AML-193 (cell line): ENCODE measurements around the gene CSNK2A3.
"Not testable (repeated sequence)": the region's sequence is repeated elsewhere in the genome, so short reads cannot be mapped to it uniquely, and the experiment has no call there.

Experiments used
- DNase-seq, 2 experiments: peaks; one replicate each; lab custom pipeline; 2025; lab: John Stamatoyannopoulos, UW

The CSNK2A3 gene

GRCh38 chr11:11379661-11380060 is 26.6 kb upstream of the CSNK2A3 start:
- DNase-seq = no peak

DNA sequence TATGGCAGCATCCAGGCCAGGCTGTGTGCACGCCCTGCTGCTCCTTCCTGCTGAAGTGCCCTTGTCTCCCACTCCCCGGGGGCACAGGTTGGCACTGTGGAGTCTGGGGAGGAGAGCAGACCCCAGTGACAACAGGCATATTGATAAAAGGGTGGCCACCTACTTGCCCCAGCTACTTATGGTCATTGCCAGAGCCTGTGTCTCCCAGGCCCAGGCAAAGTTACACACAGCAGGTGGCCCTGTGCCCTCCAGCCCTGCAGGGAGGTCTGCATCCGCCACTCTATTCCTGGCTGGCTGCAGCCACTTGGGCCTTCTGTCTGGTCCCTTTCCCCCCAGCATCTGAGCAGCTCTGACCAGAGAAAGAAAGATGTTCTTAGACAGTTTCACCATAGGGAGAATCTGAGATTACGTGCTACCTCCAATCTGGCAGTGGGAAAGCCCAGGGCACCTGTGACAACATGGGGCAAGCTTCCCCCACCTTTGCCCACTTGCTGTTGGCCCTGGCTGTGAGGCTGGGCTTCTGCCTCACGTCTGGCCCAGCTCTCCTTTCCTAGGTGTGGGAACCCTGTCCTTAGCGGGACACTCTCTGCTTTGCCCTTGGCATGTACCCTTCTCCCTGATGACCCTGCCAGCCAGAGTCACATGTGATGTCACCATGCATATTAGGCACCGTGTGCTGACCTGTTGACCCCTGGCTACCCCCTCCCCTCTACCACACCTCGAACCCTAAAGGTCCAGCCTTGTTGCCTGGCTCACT is 25.3 kb upstream of the CSNK2A3 start:
- no peak for DNase-seq

DNA sequence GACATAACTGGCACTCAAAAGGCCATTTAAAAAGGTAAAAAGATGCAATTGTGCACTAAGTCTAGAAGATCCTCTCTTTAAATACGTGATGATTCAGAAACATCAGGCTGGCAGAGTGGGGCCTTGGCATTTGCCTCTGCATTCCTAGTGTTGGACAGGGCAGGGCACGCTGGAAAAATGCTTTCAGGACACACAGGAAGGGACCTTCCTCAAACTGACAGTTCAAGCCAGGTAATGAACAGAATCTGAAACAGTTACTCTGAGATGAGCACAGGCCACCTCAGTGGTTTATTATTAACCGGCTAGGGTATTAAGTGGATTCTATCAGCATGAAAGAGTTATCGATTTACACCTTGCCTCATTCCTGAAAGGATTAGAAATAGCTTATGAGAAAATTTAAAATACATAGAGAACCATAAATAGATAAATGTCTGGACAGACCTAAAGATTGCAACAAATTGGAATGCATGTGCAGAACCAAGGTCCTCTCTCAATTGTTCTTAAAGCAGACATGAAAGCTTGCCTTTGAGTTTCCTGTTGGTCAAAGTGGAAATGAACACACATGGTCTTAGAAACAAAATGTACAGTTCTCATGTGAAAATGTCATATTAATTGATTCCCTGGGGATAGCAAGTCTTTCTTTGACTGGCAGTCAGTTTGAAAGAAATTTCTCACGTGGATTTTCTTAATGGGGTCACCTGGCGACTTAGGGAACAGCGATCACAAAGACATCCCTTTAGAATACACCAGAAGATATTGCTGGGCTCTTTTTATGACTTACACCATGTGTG is 21.5 kb upstream of the CSNK2A3 start:
- no peak for DNase-seq

DNA sequence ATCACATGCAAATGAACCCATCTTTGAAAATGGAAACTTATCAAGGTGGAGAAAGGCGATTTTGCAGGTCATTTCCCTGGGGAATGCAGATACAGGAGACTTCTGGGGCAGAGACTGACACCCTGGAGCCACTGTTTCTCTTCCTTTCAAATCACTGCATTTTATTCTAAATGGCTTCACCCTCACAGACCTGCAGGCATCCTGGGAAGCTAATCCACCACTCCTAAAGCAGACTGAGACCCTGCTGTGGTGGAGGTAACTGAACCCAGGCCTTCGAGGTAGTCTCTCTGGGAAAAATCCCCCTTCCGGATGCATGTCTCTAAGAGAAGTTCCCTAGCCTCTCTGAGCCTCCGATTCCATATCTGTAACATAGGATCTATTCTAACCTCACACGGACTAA is 20.9 kb upstream of the CSNK2A3 start:
- no peak for DNase-seq

DNA sequence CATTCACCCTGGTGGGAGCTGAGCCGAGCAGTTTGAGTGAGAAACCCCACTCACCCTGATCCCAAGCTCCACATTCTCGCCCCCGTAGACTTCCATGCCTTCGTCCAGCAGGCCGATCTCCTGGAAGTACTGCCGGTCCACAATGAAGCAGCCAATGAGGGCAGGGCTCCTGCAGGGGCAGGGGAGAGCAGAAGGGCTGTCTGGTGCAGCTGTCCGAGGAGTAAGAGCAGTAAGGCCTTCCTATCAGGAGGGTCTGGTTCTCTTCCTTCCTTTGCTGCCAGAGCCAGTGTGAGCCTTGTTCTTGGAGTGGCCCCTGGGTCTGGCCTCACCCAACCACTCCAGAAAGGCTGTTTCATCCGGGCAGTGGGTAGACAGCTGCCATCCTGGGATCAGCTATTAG is 19.4 kb upstream of the CSNK2A3 start:
- no peak for DNase-seq

GRCh38 chr11:11370962-11371303 is 17.9 kb upstream of the CSNK2A3 start:
- no peak for DNase-seq

GRCh38 chr11:11370255-11370961 is 17.4 kb upstream of the CSNK2A3 start:
- DNase-seq = no peak

- DNase-seq = no peak
Measured at GRCh38 chr11:11366793-11367192, 13.7 kb upstream of the CSNK2A3 start.

- DNase-seq = no peak
Measured at GRCh38 chr11:11363674-11364073, 10.6 kb upstream of the CSNK2A3 start.

DNA sequence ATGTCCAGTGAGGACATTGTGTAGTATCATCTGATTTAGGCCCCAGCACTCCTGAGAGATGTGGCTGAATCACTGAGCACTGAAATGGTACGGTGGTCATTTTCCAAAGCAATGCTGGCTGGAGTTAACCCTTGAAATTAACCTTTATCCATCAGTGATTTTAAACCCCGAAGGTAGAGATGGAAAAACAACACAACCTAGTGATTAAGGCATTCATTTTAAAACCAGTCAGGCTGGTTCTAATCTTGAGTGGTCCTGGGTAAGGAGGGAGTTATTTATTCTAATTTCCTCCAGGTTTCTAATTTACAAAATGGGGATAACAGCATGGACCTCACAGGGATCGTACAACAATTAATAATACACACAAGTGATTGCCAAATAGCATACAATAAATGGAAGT is 6.6 kb upstream of the CSNK2A3 start:
- no peak for DNase-seq

GRCh38 chr11:11356842-11357241 is 3.8 kb upstream of the CSNK2A3 start:
- no peak for DNase-seq

- not testable (repeated sequence) for DNase-seq
Measured at GRCh38 chr11:11351851-11352250, 1.2 kb downstream of the CSNK2A3 start.

DNA sequence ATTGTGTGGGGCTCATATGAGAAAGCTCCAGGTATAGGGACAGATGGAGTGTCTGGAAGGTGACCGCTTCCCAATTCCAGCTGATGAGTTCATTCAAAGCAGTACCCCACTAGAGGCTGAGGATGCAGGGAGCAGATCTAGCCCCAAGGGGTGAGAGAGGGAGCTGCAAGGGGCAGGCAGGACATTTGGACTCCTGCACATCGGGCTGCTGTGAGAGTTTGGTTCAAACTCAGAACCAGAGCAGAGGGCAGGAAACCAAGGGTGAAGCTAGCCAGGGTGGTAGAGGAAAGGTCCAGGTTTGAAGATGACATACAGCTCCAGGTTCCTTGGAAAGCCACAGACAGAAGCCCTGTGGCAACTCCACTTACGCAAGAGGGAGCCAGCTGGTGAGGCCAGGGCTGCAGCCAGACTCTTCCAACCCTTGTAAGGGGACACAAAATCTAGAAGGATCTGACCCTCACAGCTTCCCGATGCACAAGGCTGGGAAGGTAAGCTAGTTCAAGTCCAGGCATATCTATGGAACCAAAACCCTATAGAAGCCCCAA is 1.9 kb downstream of the CSNK2A3 start:
- no peak for DNase-seq

- no peak for DNase-seq
Measured at GRCh38 chr11:11349870-11350337, 3.1 kb downstream of the CSNK2A3 start.

DNA sequence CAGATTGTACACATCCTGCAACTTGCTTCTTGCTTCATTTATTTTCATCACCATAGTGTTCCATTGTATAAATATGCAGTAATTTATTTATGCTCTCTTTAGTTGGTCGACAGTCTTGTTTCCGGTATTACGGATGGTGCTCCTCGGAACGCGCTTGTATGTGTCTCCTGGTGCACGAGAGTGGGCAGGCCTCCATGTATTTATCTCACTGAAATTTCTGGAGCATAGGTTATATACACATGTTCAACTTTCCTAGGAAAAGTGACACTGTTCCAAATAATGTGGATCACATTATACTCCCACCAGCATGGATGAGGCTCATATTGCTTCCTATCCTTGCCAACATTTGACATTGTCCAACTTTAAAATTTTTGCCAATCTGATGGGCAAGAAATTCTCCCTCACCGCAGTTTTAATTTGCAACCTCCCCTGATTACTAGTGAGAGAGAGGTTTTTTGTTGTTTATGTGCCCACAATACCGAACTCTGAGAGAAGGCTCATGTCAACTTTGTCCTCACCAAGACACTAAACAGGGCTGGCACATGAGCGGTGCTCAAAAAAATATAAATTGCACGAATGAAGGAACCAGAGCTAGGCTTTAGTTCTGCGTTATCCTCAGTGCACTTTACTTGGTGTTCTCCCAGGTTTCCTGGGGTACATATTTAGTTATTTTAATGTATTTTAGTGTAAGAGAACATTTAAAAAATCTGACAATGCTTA is 3.8 kb downstream of the CSNK2A3 start:
- no peak for DNase-seq

DNA sequence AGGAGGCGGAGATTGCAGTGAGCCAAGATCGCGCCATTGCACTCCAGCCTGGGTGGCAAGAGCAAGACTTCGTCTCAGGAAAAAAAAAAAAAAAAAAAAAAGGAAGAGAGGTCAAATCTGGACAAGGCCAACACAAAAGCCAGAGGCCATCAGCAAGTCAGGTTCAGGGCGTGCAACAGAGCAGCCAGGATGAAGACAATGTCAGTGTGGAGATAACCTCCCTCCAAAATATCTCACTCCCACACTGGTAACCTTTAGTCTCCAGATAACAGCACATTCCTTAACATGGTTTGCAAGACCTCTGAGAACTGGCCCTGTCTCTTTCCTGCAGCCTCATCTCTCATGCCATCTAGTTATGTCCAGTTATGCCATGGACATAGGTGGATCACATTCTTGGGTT is 4.7 kb downstream of the CSNK2A3 start:
- DNase-seq = no peak

DNA sequence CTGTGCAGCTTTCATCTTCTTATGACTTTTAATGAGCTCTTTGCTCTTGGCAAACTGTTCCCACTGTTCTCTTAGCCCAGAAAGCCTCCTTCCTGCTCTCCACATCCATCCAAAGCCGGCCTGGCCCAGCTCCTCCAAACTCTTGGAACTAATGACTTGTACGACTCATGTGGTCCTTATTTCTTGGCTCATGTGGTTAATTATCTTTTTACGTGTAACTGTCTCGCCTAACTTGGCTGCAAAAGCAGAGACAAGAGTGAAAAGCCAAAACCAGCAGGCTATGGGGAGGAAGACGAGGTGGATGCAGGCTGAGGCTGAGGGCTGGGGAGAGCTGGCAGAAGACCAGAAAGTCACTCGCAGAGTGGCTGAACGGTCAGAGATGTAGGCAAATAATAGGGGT is 5.5 kb downstream of the CSNK2A3 start:
- no peak for DNase-seq

GRCh38 chr11:11346303-11346702 is 6.7 kb downstream of the CSNK2A3 start:
- DNase-seq = no peak

DNA sequence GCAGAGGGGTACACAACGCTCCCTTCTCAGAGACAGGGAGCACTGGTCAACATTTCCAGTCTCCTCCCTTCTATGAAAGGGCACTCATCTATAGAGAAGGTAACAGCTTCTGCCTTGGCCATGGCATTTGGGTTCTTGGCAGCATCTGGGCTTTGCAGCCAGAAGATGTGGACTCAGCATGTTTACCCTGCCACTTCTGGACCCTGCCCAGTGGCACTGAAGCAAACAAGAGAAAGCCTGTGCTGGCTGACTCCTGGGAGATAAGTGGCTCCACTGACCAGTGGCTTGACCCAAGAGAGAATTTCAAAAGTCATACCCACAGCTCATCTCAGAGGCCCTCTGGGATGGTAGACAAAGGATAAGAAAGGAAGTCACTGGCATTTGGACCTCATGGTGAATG is 8.0 kb downstream of the CSNK2A3 start:
- DNase-seq = no peak

GRCh38 chr11:11344045-11344444 is 9.0 kb downstream of the CSNK2A3 start:
- no peak for DNase-seq

- DNase-seq = no peak
Measured at GRCh38 chr11:11338304-11338703, 14.7 kb downstream of the CSNK2A3 start.

- DNase-seq = no peak
Measured at GRCh38 chr11:11336664-11337063, 16.4 kb downstream of the CSNK2A3 start.
